Spleen (tissue), 13 donors: Measurements from ENCODE around the gene ABCA6. TPM values are rescaled to one million over a fixed set of nuclear protein-coding genes. Genes with fewer than 3 reads are reported as not detected.
A peak's percentile ranks its signal among the peaks of the same experiment; 100 is the strongest.

Experiments
- DNase-seq: peaks from one replicate; pipeline ENCODE4 v3.0.0-alpha.2; 2020
- H3K27ac ChIP-seq, 8 donors: fragments of 200-600 bp; sonication (generic) in 7 of 8; 1 replicate in 4 of 8; 2 replicates in 4 of 8; pipeline versions ENCODE4 v1.5.0 to v1.8.0; 2016 to 2021; ENCODE audit warnings: inconsistent platforms in 4 of 8, mild to moderate bottlenecking in 4 of 8, moderate library complexity in 1 of 8
- H3K27me3 ChIP-seq, 7 donors: fragments of 200-600 bp; sonication (generic) in 6 of 7; replicated peaks in 1 of 7; 1 replicate in 4 of 7; 2 replicates in 3 of 7; pipeline versions ENCODE4 v1.5.0 to v1.8.0; 2016 to 2021; ENCODE audit warnings: inconsistent platforms in 3 of 7, mild to moderate bottlenecking in 1 of 7
- H3K36me3 ChIP-seq, 6 donors: fragments of 200-600 bp; sonication (generic) in 5 of 6; 1 replicate in 4 of 6; 2 replicates in 2 of 6; pipeline versions ENCODE4 v1.5.0 to v1.8.0; 2016 to 2021; ENCODE audit warnings: inconsistent platforms in 2 of 6
- H3K4me1 ChIP-seq, 6 donors: fragments of 200-600 bp; sonication (generic) in 5 of 6; 1 replicate in 3 of 6; 2 replicates in 3 of 6; pipeline versions ENCODE4 v1.5.0 to v1.8.0; 2016 to 2021; ENCODE audit warnings: inconsistent platforms in 3 of 6
- H3K4me3 ChIP-seq, 8 donors: fragments of 200-600 bp; sonication (generic) in 7 of 8; 1 replicate in 4 of 8; 2 replicates in 4 of 8; pipeline versions ENCODE4 v1.5.0 to v1.8.0; 2016 to 2021; ENCODE audit warnings: inconsistent platforms in 4 of 8, mild to moderate bottlenecking in 4 of 8, moderate library complexity in 2 of 8
- H3K9me3 ChIP-seq, 8 donors: fragments of 200-600 bp; sonication (generic) in 7 of 8; 1 replicate in 4 of 8; 2 replicates in 4 of 8; pipeline versions ENCODE4 v1.5.0 to v1.8.0; 2016 to 2021; ENCODE audit warnings: inconsistent platforms in 4 of 8
- CTCF ChIP-seq, 11 experiments: fragments of 200-600 bp in 7 of 11; fragments of 450-650 bp in 4 of 11; sonication (generic) in 4 of 11; IDR thresholded peaks in 8 of 11; conservative IDR thresholded peaks in 3 of 11; 1 replicate in 7 of 11; 2 replicates in 4 of 11; pipeline versions ENCODE4 v1.4.0 to v1.8.0; 2016 to 2021; ENCODE audit warnings: antibody characterized with exemption in 11 of 11, inconsistent platforms in 4 of 11, mild to moderate bottlenecking in 1 of 11
- POLR2A ChIP-seq, 3 donors: fragments of 450-650 bp; IDR thresholded peaks; one replicate each; pipeline ENCODE4 v1.5.1; 2017; ENCODE audit warnings: antibody characterized with exemption in 3 of 3, mild to moderate bottlenecking in 1 of 3
- POLR2AphosphoS5 ChIP-seq, 3 donors: sonication (generic); formaldehyde crosslinking; IDR thresholded peaks; one replicate each; pipeline ENCODE4 v1.5.1; 2017; ENCODE audit warnings: antibody characterized with exemption in 3 of 3
- WGBS, 5 donors: extraction: QIAGEN DNeasy Blood & Tissue Kit in 3 of 5; methylation state at CpG; one replicate each; pipeline versions ENCODE4 v1.1.5 to v1.1.7; 2013 to 2018; 5-methylcytosine and 5-hydroxymethylcytosine counted together
- intact Hi-C: fragments of 100-400 bp; cut with DNase I; formaldehyde crosslinking; loops from one replicate; pipeline ENCODE4 v1.15.0; 2023; ENCODE audit warnings: low total_unique reads
- long read RNA-seq, 2 donors: transcript quantifications; one replicate each; lab custom pipeline, GENCODE V29; 2026
- polyA plus RNA-seq, 3 donors: library from polyadenylated mRNA; stranded (reverse); fragments of 200-250 nt; gene quantifications; one replicate each; pipeline ENCODE4 v1.2.1, GENCODE V29; 2013
- total RNA-seq, 7 donors: library from RNA; depleted of rRNA in 3 of 7; stranded (reverse); fragments of >200 nt in 3 of 7; fragmentation: NEBNext Ultra II Directional in 4 of 7; extraction: Animal tissue kit (Norgen Biotek cat#: 25700) in 4 of 7; gene quantifications; one replicate each; pipeline versions ENCODE4 v1.1.0 to v1.2.1, GENCODE V29; 2016 to 2021
- donor health status: healthy with polysubstance abuse.
- donor health status: DM: no; HTN: no; CAD: no; lungs with moderate emphysema.
- donor health status: DM: no; HTN: no; CAD: no.
- donor health status: Bipolar disorder and iron deficiency.
- donor health status: healthy.
- donor health status: DM: no; HTN: no; CAD: no.
- donor health status: DM: yes; HTN: yes; CAD: no.

ABCA6 gene
- 10 to 100 TPM in 5 of 7 donors, 1 to 10 TPM in 2; 5.5 to 23.2 (median 14.1) TPM for total RNA-seq
- 1 to 10 TPM; 2.3 to 2.9 (median 2.3) TPM for polyA plus RNA-seq
- long read RNA-seq, donor 1 = 0 reads
- long read RNA-seq, donor 2 = 0 reads

GRCh38 chr17:69141431-69142174 is at the start of gene ABCA6:
ABCA6 (minus strand) TSS chr17:69141895; CDS start chr17:69140703, 1,192 bp downstream.
- TF ChIP-seq POLR2A (IDR thresholded peaks at IDR 0.05) (no peak), POLR2AphosphoS5 (IDR thresholded peaks at IDR 0.05) (no peak), CTCF (IDR thresholded peaks at IDR 0.05 in 8 of 11, conservative IDR thresholded peaks at IDR 0.05 in 3 of 11) (no peak)
- Histone ChIP-seq H3K36me3 (no peaks in the 10 kb centered on the region), H3K4me3 (peak within 1 kb of the TSS in 2 of 8 donors; percentile 13 to 34), H3K27me3 (no peaks in the 10 kb centered on the region), H3K4me1 (peaks cover 0 to 19% (median 0%) of the 10 kb centered on the region in 6 donors), H3K9me3 (peaks cover 0 to 6% (median 0%) of the 10 kb centered on the region in 8 donors), H3K27ac (peak within 1 kb of the TSS in 7 of 8 donors; percentile 15 to 60 (median 35))
- no peak for DNase-seq
- intact Hi-C loops = no loop called here
- WGBS, 5 donors = 60 to 79% (median 63%) methylated on average over 4 of the region's 4 CpGs

DNA sequence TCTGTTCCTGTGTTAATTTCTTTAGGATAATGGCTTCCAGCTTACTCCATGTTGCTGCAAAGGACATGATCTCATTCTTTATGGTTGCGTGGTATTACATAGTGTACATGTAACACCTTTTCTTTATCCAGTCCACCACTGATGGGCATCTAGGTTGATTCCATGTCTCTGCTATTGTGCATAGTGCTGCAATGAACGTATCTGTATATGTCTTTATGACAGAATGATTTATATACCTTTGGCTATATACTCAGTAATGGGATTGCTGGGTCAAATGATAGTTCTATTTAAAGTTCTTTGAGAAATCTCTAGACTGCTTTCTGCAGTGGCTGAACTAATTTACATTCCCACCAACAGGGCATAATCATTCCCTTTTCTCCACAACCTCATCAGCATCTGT is 47.1 kb upstream of the ABCA6 start:
- intact Hi-C loops = no loop called here
- TF ChIP-seq CTCF (IDR thresholded peaks at IDR 0.05 in 8 of 11, conservative IDR thresholded peaks at IDR 0.05 in 3 of 11) (no peak), POLR2AphosphoS5 (IDR thresholded peaks at IDR 0.05) (no peak), POLR2A (IDR thresholded peaks at IDR 0.05) (no peak)
- no peaks in the 10 kb centered on the region for H3K27me3 ChIP-seq
- H3K4me1 ChIP-seq = no peaks in the 10 kb centered on the region
- 83 to 96% (median 91%) methylated on average over 2 of the region's 2 CpGs for WGBS, 5 donors
- no peaks in the 10 kb centered on the region for H3K9me3 ChIP-seq
- H3K4me3 ChIP-seq = no peak overlapping the region
- no peak for DNase-seq
- H3K27ac ChIP-seq = no peak overlapping the region
- no peaks in the 10 kb centered on the region for H3K36me3 ChIP-seq

DNA sequence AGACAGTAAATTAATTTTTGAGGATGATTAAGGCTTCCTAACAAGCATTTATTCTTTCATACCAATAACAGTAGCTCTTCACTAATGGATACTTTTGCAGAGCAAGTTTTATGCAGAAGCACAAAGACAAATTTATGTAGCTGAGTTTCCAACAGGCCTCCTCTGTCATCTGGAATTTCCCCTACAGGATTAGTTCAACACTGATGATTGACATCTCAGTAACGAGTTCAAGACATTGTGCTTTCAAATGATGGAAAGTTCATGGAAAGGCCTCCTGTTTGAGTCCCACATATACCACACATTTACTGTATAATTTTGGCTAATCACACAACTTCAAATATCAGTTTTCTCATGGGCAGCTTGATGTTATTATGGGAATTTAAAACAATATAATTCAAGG is 46.4 kb upstream of the ABCA6 start:
- Histone ChIP-seq H3K4me1 (no peaks in the 10 kb centered on the region), H3K4me3 (no peak overlapping the region), H3K27ac (no peak overlapping the region), H3K36me3 (no peaks in the 10 kb centered on the region), H3K27me3 (no peaks in the 10 kb centered on the region), H3K9me3 (no peaks in the 10 kb centered on the region)
- intact Hi-C loops = no loop called here
- 57 to 81% (median 61%) methylated on average over 1 of the region's 1 CpG for WGBS, 5 donors
- no peak for TF ChIP-seq CTCF (IDR thresholded peaks at IDR 0.05 in 8 of 11, conservative IDR thresholded peaks at IDR 0.05 in 3 of 11)
- TF ChIP-seq POLR2AphosphoS5 (IDR thresholded peaks at IDR 0.05) = no peak
- TF ChIP-seq POLR2A (IDR thresholded peaks at IDR 0.05) = no peak
- DNase-seq = no peak

DNA sequence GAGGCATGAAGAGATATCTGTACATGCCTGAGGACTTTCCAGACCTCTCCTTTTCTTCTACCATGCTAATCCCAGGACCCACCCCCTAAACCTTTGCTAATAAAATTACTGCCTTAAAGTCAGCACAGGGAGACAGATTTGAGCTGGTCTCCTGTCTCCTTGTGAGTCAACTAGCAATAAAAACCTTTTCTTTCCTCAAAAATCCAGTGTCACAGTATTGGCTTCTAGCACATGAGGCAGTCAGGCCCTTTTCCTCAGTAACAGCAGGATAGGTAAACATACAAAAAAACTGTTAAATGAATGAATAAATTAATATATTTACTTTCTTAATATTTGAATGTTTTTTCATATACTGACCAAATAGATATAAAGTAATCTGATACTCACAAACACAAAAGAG is 45.6 kb upstream of the ABCA6 start:
- no peaks in the 10 kb centered on the region for H3K4me1 ChIP-seq
- no peak overlapping the region for H3K4me3 ChIP-seq
- TF ChIP-seq POLR2A (IDR thresholded peaks at IDR 0.05) (no peak), POLR2AphosphoS5 (IDR thresholded peaks at IDR 0.05) (no peak), CTCF (IDR thresholded peaks at IDR 0.05 in 8 of 11, conservative IDR thresholded peaks at IDR 0.05 in 3 of 11) (no peak)
- H3K27me3 ChIP-seq = no peaks in the 10 kb centered on the region
- DNase-seq = no peak
- no peak overlapping the region for H3K27ac ChIP-seq
- H3K36me3 ChIP-seq = no peaks in the 10 kb centered on the region
- intact Hi-C loops = no loop called here
- no peaks in the 10 kb centered on the region for H3K9me3 ChIP-seq
